HG02798 (cell line): ENCODE data around the gene SORCS1.
A peak's percentile ranks its signal among the peaks of the same experiment; 100 is the strongest.

ENCODE experiments used
- ATAC-seq: cut with Tn5 transposase; IDR thresholded peaks from one replicate; pipeline ENCODE4 v1.9.1; 2021; ENCODE audit warnings: mild to moderate bottlenecking; ENCODE audit not compliant: unreplicated experiment, poor library complexity

SORCS1 gene

GRCh38 chr10:106708506-106708905 is 456.0 kb downstream of the SORCS1 start:
- no peak for ATAC-seq

- no peak for ATAC-seq
Observed at GRCh38 chr10:106707657-106708056, 456.8 kb downstream of the SORCS1 start.

GRCh38 chr10:106706127-106706526 is 458.4 kb downstream of the SORCS1 start:
- ATAC-seq = no peak

- ATAC-seq = peak; percentile 78
Observed at GRCh38 chr10:106705681-106706100, 458.8 kb downstream of the SORCS1 start.

- ATAC-seq = no peak
Observed at GRCh38 chr10:106696239-106696638, 468.3 kb downstream of the SORCS1 start.

- ATAC-seq = no peak
Observed at GRCh38 chr10:106694696-106695095, 469.8 kb downstream of the SORCS1 start.

GRCh38 chr10:106682175-106682574 is 482.3 kb downstream of the SORCS1 start:
- ATAC-seq = no peak

- no peak for ATAC-seq
Observed at GRCh38 chr10:106680061-106680460, 484.4 kb downstream of the SORCS1 start.

- no peak for ATAC-seq
Observed at GRCh38 chr10:106679314-106679713, 485.2 kb downstream of the SORCS1 start.

GRCh38 chr10:106672517-106673175 is 491.9 kb downstream of the SORCS1 start:
- ATAC-seq = no peak

GRCh38 chr10:106661767-106662140 is 502.8 kb downstream of the SORCS1 start:
- ATAC-seq = no peak

- no peak for ATAC-seq
Observed at GRCh38 chr10:106661133-106661766, 503.3 kb downstream of the SORCS1 start.

GRCh38 chr10:106660550-106660949 is 504.0 kb downstream of the SORCS1 start:
- ATAC-seq = no peak

- ATAC-seq = no peak
Observed at GRCh38 chr10:106655636-106656035, 508.9 kb downstream of the SORCS1 start.

- ATAC-seq = no peak
Observed at GRCh38 chr10:106655165-106655564, 509.3 kb downstream of the SORCS1 start.

GRCh38 chr10:106652279-106652678 is 512.2 kb downstream of the SORCS1 start:
- no peak for ATAC-seq

GRCh38 chr10:106648534-106649481 is 515.7 kb downstream of the SORCS1 start:
- ATAC-seq = no peak

GRCh38 chr10:106643473-106643872 is 521.0 kb downstream of the SORCS1 start:
- ATAC-seq = no peak

- ATAC-seq = no peak
Observed at GRCh38 chr10:106637873-106638272, 526.6 kb downstream of the SORCS1 start.

GRCh38 chr10:106636766-106637491 is 527.6 kb downstream of the SORCS1 start:
- no peak for ATAC-seq
